HG02610 (cell line): Measurements from ENCODE around the gene ZNRF3.
"Not testable (repeated sequence)": the region's sequence is repeated elsewhere in the genome, so short reads cannot be mapped to it uniquely, and the experiment has no call there.

Experiments
- ATAC-seq: cut with Tn5 transposase; IDR thresholded peaks from one replicate; pipeline ENCODE4 v1.9.1; 2021; ENCODE audit warnings: mild to moderate bottlenecking, moderate library complexity; ENCODE audit not compliant: unreplicated experiment

ZNRF3 gene

DNA sequence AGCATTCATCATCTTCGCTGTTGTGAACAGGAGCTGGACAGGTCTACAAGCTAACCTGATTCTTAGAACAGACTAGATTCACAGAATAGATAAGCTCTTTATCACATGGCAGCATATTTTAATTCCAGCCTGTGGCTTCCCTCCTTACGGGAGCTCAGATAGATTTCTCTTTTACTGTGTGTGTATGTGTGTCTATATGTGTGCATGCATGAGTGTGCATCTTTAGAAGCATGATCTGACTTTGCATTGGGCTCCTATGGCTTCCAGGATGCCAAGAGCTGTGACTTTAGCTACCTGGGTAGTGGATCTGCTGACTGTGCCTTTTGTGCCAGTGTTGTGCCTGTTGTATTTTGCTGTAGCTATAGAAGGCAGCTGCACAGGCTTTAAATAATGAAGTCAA lies 44.3 kb downstream of the ZNRF3 start:
- no peak for ATAC-seq

DNA sequence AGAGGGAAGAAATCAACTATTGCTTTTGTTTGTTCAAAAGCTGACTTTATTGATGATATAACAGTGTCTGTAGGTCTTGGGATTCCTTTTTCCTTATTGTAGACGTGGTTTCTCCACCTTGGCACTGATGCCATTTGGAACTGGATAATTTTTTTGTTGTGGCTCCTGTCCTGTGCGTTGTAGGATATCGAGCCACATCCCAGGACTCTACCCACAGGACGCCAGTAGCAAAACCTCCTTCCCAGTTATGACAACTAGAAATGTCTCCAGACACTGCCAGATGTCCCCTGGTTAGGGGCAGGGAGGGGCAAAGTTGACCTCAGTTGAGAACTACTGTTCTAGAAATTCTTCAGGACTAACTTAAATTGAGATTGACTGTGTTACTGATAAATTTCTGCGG lies 45.8 kb downstream of the ZNRF3 start:
- ATAC-seq = no peak

DNA sequence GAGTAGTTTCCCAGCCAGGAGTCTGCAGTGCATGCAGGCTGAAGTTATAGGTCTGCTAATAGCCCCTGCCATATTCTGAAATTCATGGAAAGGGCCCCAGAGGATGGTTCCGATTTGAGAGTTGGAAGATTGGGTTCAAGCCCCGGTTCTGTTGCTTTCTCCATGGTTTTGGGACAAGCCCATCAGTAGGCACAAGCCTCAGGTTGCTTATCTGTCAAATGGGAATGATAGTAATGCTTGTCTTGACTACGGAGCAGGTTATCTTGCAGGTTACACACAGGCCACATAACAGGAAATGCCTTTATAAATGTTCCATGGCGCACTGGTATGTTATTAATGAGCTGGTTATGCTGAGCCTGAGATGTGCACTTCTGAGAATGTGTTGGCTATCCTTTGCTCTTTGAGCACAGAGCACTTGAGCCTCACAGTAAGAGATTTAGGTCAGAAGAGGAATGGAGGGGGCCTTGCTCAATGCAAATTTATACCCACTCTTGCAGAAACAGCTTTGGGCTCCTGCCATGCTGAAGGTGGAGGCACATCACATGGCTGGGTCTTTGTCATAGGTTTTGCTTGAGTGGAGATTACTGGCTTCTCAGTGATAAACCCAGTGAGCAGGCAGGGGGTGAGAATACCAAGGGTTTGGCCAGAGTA lies 47.1 kb downstream of the ZNRF3 start:
- ATAC-seq = no peak

DNA sequence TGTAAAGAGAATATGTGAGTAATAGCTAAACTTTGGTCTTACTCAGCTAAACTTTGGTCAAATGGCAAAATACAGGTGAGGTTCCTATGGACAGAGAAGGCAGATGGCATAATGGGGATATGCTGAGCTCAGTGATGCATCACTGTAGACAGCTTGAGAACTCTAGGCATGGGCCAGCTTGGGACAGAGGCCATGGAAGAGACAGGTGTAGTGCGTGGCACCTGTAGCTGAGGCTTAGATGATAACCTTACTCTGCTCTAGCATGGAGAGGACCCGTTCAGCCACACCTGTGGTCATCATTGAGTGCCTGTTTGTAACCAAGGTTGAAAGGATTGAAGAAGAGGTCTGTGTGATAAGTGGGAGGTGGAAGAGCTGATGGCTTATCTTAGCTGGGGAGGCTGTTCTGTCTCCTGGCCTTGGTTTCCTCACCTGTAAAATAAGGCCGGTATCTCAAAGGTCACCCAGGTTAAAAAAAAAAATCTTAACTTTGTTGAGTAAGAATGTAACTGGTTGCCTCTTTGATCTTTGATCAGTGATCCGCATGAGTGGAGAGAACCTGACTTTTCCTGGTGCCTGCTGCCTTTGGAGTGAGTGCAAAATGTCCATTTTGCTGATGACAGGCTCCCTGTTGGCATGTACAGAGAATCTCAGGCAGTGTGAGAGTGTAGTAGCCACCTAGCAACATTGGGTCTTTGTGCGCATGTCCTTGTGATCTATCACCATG lies 48.6 kb downstream of the ZNRF3 start:
- ATAC-seq = no peak

DNA sequence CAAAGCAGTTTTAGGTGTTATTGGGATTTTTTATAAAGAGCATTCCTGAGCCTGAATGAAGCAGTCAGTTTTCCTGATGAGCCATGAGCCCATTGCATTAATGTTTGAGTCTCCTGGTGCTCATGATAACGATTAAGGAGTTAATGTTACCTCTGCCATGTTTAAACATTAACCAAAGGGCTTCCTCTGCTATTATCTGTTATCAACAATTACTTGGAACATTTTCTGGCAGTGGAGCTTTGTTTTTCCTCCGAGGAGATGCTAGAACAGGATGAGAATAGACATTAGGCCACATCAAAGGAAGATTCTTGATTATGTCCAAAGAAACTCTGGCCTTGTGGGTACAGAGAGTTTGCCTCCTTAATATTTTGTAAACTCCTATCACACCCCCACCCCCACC lies 49.9 kb downstream of the ZNRF3 start:
- no peak for ATAC-seq

DNA sequence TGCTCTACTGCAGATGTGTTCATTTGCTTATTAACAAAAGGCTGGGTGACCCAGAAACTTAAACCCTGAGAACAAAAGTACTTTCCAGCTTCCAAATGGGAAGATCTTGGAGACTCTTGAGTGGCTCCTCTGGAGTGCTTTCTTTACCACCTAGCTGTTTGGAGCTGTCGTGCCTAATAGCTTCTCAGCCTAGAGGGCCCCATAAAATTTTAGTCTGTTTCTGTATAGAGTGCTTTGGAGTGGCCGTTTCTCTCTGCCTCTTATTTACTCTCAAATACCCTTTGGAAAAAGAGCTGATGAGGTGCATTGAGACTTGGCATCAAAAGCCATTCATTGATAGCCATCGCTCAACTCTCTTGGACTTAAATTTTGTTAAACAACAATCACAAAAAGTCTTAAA lies 50.7 kb downstream of the ZNRF3 start:
- no peak for ATAC-seq

DNA sequence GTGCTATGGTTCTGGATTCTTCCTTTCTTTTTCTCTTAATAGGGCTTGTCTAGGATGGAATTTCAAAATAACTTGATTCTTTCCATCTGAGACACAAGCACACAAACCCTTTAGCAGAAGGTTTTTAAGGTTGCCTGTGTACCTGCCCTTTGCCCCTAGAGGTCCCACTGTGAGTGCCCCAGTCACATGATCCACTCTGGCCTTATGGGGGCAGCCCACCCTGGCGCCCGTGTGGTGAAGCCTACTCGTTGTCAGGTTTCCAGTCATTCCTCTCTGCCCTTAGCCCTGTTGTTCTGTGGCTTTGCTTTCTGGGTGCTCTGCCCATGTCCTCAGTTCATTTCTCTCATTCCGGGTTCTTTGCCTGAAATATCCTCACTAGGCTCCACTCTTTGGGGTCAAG lies 51.8 kb downstream of the ZNRF3 start:
- ATAC-seq = no peak

DNA sequence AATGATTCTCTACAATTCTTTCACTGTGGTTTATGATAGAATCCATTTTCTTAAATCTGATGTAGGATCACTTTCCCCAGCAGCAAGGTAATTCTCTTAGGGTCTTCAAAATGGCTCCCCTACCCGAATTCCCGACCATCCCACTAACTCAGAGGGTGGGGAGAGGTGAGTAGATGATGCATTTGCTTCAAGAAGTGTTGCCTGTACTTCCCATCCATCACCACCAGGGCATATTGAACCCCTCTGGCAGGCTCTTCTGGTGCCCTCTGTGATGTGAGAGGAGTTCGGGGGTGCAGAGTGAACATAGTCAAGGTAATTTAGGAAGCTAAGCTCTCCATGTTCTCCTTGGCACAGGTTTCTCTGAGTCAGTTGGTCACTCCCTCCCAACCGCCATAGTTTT lies 52.3 kb downstream of the ZNRF3 start:
- no peak for ATAC-seq

DNA sequence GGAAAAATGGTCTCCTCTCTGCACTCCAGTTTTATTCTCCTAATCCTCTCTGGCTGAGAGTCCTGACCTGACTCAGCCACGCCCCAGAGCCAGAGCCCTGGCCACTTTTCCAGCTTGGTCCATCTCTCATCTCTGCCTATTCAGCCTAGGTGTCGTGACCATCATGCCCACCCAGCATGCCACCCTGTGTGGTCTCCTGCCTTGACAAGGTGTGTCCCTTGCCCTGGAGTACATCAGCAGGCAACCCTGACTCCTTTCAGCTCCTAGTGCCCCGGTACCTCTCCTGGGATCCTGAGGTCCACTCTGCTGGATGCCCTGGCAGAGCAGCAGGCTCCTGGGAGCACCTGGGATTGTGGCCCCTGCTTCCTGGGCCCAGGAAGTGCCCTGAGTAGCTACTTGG lies 52.8 kb downstream of the ZNRF3 start:
- ATAC-seq = no peak

DNA sequence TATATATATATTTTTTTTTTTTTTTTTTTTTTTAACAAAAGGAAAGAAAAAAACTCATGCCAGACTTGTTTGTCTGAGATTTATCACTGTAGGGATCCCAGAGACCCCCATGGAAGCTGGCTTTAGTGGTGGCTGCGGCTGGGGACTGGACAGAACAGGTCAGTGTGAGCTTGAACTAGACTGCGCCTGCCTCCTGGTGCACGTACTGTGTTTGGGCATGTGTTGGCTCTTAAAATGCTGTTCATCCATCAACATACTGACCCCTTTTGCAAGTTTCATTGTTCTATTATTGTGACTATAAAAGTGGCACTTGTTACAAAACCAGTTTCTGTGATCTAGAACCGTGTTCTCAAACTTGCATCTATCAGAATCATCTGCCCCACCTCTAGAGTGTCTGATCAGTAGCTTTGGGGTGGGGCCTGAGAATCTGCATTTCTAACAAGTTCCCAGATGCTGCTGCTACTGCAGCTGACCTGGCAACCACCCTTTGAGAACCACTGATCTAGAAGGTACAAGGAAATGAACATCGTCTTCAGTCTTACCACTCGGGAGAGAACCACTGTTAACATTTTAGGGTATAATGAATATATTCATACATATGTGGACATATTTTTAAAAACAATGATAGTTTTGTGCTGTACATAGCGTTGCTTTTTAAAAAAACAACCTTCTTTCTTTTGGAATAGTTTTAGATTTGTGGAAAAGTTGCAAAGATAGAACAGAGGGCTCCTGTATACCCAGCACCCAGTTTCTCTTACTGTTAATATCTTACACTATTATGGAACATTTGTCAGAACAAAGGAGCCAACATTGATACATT lies 54.0 kb downstream of the ZNRF3 start:
- no peak for ATAC-seq

DNA sequence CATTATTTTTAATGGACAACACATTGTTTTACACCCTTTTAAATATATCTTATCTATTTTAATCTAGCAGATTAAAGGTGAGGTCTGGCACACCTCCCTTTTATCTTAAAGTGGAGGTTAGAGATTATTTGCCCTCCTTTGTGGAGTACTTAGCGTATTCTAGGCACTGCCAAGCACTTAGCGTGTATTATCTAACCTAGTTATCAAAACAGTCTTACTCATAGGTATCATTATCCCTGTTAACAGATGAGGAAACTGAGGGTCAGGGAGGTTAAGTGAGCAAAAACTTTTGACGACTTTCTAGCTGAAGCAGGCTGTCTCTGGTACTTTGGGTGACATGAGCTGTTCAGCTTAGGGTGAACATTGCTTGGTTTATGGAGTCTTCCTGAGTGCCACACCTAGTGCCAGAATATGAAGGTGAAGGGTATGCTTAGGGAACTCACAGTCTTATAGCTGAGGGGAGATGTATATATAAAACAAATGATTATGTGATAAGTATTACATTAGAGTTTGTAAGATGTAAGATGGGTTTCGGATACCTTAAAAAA lies 55.0 kb downstream of the ZNRF3 start:
- ATAC-seq = no peak

DNA sequence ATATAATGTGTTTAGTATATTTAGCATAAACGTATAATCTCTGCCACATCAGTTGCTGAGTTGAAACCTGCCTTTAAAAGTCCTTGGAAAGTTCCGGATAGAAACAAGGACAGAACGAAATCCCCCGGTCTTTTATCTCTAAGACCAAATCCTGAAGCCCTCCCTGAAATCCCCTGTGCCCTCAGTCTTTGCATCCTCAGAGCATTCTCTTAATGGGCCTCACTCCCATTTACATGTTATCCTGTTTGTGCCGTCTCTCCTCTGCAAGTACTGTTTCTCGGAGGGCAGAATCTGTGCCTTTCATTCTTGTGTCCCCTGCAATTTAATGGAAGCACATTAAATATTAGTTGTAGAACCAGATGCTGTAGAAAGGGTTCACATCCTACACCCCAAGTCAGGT lies 56.0 kb downstream of the ZNRF3 start:
- no peak for ATAC-seq

DNA sequence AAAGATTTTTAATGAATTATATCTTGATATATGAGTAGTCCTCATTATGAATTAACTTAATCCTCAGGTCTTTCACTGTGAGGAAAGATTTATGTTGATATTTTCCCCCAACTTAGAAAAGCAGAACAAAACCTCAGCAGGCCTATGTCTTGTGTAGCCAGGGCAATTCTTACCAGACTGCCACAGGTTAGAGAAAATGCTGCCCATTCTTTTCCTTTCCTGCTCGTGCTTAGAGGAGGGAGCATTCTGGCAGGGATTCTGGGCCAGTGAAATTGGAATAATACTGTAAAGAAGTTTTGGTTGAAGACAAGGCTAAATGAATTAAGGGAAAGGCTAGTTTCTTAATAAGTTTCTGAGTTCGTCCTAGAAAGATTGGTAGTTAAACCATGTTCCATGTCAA lies 56.6 kb downstream of the ZNRF3 start:
- ATAC-seq = no peak

DNA sequence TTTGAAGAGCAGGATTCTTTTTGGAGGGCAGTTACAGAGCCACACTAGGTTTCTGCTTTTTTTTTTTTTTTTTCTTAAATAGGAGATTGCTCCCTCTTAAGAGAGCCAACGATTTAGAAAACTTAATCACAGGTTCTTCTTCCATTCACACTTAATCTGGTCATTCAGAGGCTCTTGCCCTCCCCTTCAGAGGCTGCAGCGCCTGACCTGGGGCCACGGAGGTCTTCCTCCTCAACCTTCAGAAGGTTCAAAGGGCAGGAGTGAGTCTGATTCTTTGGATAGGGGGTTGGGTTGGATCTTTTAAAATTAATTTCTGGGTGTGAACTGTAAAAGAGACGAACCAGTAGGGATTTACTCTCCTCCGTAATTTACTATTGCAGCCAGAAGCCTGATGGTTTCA lies 57.1 kb downstream of the ZNRF3 start:
- ATAC-seq = no peak

DNA sequence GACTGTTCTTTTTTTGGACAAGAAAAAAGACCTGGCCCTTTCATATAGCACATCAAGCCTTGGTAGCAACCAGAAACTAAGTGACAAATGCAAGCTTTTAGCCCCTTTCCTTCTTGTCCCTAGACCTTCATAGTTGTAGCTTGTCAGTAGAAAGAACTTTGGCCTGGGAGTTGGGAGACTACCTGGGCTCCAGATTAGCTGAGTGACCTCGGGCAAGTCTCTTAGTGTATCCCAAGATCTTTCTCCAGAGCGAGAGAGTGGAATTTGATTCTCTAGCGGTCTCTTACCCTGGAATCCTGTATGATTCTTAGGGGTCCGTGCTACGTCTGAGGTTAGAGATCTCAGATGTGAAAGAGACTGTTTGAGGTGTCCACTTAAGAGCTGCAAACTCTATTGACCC lies 59.0 kb downstream of the ZNRF3 start:
- no peak for ATAC-seq

DNA sequence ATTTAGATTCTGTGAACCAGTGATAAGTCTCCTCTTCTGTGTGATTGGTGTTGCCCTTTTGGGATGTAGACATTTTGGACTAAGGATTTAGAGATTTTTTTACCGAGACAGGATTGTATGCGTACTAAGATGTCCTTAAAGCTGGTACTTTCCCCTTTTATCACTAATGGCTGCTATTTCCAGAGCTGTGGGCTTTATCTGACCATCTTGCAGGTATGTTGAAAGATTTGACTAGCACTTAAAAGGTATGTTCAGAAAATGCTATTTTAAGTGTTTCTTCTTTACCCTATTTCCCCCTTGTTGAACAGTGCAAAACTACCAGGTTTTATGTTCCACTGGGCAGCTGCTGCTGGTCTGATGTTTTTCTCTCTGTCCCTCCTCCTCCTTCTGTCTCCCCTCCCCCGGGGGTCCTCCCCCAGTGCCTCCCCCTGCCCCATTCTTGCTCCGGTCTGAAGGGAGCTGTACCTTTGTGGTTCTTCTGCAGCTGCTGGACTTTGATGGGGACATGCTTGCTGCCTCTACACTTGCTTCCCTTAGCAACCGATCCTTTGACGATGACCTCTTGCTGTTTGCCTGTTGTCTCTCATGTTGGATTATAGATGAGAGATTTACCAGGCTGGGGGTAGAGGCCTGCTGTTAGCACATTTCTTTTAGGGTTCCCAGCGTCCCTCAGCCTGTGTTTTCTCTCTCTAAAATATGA lies 59.6 kb downstream of the ZNRF3 start:
- no peak for ATAC-seq

DNA sequence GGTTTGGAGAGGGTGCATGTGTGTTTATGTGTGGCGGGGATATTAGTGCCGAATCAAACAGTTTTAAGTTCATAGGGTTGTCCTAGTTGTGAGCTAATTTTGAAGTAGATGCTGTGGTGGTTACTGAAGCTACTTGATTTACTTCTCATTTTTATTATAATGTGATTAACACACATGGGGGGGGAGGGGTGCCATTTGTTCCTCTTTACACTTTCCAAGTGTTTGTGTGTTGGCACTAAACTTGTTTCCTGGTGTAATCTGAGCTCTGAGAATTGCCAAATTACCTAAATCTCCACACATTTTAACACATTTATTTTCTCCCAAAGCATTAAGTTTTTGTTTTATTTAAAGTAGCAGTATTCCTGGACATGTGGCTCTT lies 60.1 kb downstream of the ZNRF3 start:
- no peak for ATAC-seq

DNA sequence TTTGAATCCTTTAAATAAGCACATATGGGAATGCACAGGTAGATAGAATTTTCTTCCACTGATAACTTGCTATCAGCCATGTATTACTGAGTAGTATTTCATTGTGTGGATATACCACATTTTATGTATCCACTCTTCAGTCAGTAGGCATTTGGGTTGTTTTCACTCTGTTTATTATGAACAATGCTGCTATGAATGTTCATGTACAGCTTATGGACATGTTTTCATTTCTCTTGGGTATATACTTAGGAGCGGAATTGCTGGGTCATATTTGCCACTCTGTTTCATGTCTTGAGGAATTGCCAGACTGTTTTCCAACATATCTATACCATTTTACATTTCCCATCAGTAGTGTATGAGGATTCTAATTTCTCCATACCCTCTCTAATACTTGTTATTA lies 63.8 kb downstream of the ZNRF3 start:
- no peak for ATAC-seq

DNA sequence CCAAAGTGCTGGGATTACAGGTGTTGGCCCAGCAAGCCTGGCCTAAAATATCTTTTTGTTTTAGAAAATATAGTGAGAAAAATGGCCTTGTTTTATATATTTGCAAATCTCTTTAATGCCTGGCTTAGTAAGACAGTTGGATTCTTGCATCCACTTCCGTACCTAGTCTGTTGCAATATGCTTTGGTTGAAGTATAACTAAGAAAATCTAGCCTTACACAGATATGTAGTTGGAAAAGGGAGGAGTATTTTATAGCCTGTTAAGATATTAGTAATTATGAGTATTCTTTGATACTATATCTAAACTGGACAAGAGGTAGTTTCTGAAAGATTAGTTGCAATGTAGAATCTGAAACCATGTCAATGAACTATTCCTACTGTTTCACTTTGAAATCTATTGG lies 65.1 kb downstream of the ZNRF3 start:
- no peak for ATAC-seq

DNA sequence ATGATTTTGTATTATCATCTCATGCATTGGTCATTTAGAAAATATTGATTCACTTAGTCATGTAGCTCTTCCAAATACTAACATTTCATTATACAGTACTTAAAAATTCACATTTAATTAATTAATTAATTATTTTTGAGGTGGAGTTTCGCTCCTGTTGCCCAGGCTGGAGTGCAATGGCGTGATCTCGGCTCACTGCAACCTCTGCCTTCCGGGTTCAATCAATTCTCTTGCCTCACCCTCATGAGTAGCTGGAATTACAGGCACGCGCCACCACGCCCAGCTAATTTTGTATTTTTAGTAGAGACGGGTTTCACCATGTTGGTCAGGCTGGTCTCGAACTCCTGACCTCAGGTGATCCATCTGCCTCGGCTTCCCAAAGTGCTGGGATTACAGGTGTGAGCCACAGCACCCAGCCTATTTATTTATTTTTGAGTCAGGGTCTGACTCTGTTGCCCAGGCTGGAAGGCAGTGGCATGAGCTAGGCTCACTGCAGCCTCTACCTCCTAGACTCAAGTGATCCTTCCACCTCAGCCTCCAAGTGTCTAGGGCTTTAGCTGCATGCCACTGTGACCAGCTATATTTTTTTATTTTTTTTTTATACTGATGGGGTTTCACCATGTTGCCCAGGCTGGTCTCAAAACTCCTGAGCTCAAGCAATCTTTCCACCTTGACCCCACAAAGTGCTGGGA lies 65.6 kb downstream of the ZNRF3 start:
- ATAC-seq = not testable (repeated sequence)

DNA sequence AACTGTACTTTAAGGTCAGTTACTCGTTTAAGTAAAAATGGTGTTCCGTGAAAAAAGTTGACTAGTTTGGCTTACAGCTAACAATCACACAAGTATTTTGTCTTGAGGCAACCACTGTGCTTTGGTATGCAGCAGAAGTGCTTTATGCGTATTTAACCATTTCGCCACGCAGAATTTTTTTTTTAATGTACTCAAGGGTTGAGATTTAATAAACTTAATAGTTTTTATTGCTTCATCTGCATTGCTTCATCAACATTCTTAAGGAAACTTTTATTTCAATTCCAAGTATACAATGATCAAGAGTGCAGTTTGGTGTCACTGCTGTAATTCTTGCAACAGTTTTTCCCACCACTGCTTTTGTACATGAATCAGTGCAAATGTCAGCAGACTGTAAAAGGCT lies 66.4 kb downstream of the ZNRF3 start:
- no peak for ATAC-seq
